Measurements from ENCODE around the gene SCTR. TPM values are rescaled to one million over a fixed set of nuclear protein-coding genes. Genes with fewer than 3 reads are reported as not detected.

The SCTR gene
- total and polyA plus RNA-seq, 2 of the 8 experiments (the other 6 are each of a cell fraction or from before 2014, with no cell fraction given), result 0.15 TPM; not detected in 1

DNA sequence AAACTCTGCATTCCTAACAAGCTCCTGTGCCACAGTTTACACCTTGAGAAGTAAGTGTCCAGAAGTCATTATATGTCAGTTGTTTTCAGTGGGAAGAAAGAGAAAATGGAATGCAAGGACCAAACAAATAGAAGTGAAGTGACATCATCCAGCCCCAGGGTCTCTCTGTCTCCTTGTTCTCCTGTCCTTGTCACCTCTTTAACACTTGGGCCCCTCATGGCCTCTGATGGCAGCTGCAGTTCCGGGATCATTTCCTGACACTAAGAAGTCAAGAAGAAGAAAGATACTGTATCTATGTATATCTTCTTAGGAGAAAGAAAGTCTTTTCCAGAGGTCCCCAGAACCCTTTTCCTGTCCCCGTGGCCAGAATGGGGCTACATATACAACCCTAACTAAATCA, 17.2 kb upstream of the SCTR start:
- Histone ChIP-seq H2BK20ac (ENCODE audit: low read length) (no peak overlapping the region), H3K23ac (ENCODE audit: insufficient read length) (no peak overlapping the region), H3K18ac (ENCODE audit: extremely low read depth, low read length) (no peak overlapping the region), H2BK5ac (ENCODE audit: low read depth, low read length) (no peak overlapping the region), H2AFZ (ENCODE audit: low read length) (no peak overlapping the region), H2BK12ac (ENCODE audit: low read depth, low read length) (no peak overlapping the region), H3K27me3 (replicated peaks in 1 of 4; ENCODE audit: control insufficient read depth in 3 of 4, extremely low read depth in 1 of 4, insufficient read depth in 3 of 4, low read length in 3 of 4) (peaks cover 0 to 8% (median 0%) of the 10 kb centered on the region in 4 experiments; a peak in 1 of 7 replicates), H3K56ac (replicated peaks; ENCODE audit: insufficient read length, low read depth, low read length) (no peak overlapping the region), H3K27ac (ENCODE audit: low read depth, low read length) (no peak overlapping the region), H2BK120ac (replicated peaks; ENCODE audit: low read depth, low read length) (no peak overlapping the region), H3K14ac (ENCODE audit: insufficient read length) (no peak overlapping the region), H3K9me3 (ENCODE audit: insufficient read depth in 2 of 2, low read depth in 1 of 2, low read length in 1 of 2) (no peaks in the 10 kb centered on the region), H3K36me3 (ENCODE audit: control insufficient read depth in 2 of 4, insufficient read depth in 4 of 4, low read length in 3 of 4) (no peaks in the 10 kb centered on the region), H3K23me2 (ENCODE audit: low read depth, low read length) (peaks cover 7% of the 10 kb centered on the region; the same call in 1 of the 2 replicates), H4K5ac (ENCODE audit: insufficient read length, low read depth, low read length) (no peak overlapping the region), H2AK5ac (ENCODE audit: low read depth, low read length) (no peak overlapping the region), H3K4me2 (ENCODE audit: insufficient read depth in 1 of 2, low read depth in 2 of 2, low read length in 2 of 2) (no peak overlapping the region), H4K8ac (ENCODE audit: extremely low read depth, insufficient read depth, low read length) (no peak overlapping the region), H3K4me3 (ENCODE audit: extremely low read depth in 1 of 4, insufficient read depth in 2 of 4, low read depth in 3 of 4, low read length in 4 of 4) (no peak overlapping the region), H3K9ac (replicated peaks in 1 of 4; ENCODE audit: extremely low read depth in 1 of 4, low read depth in 3 of 4, low read length in 3 of 4) (no peak overlapping the region), H4K91ac (replicated peaks; ENCODE audit: insufficient read length, low read length) (no peak overlapping the region), H3K4ac (replicated peaks; ENCODE audit: insufficient read length, low read depth, low read length) (no peak overlapping the region), H4K20me1 (replicated peaks in 1 of 2; ENCODE audit: control insufficient read depth in 1 of 2, insufficient read depth in 2 of 2, low read length in 2 of 2) (no peaks in the 10 kb centered on the region), H3K79me2 (ENCODE audit: control insufficient read depth in 1 of 2, insufficient read depth in 2 of 2, low read length in 2 of 2) (no peaks in the 10 kb centered on the region), H2BK15ac (ENCODE audit: low read length) (no peak overlapping the region), H3K79me1 (ENCODE audit: low read depth, low read length) (no peaks in the 10 kb centered on the region), H3K4me1 (replicated peaks in 1 of 4; ENCODE audit: control insufficient read depth in 3 of 4, insufficient read depth in 4 of 4, low read length in 3 of 4) (peaks cover 0 to 2% (median 0%) of the 10 kb centered on the region in 4 experiments; a peak in 1 of 7 replicates)
- POLR2A ChIA-PET (ENCODE audit: partially characterized antibody), result no interaction called here
- CTCF ChIA-PET (ENCODE audit: partially characterized antibody), result interaction anchor here (1.5 to 1.8 kb wide), 2 partner anchors 17 to 65 kb away, joined by 3 to 6 read pairs; partner anchors contain the start of gene SCTR
- WGBS, 2 experiments (ENCODE audit: extremely low coverage in 1 of 2, insufficient coverage in 1 of 2, insufficient read length in 1 of 2, insufficient replicate concordance in 2 of 2, low coverage in 1 of 2, low lambda C conversion rate in 2 of 2, missing lambda C conversion rate in 1 of 2), result 91% methylated on average over 2 of the region's 2 CpGs; no CpG with 5 or more reads in 1 of the 2 experiments
- no peak for TF ChIP-seq CREB1 (IDR thresholded peaks at IDR 0.05)
- TF ChIP-seq ZNF274 (IDR thresholded peaks at IDR 0.05; ENCODE audit: borderline replicate concordance, extremely low read depth, low read length), result no peak
- TF ChIP-seq TAF7 (optimal IDR thresholded peaks at IDR 0.05; ENCODE audit: borderline replicate concordance, low read depth, low read length), result no peak
- no peak for TF ChIP-seq CHD1 (IDR thresholded peaks at IDR 0.05; ENCODE audit: low read depth, low read length)
- no peak for TF ChIP-seq RBBP5 (IDR thresholded peaks at IDR 0.05; ENCODE audit: borderline replicate concordance, low read depth, low read length)
- TF ChIP-seq POU5F1 (IDR thresholded peaks at IDR 0.05; ENCODE audit: low read depth, low read length), result no peak
- TF ChIP-seq NRF1 (IDR thresholded peaks at IDR 0.05; ENCODE audit: low read depth, low read length), result no peak
- no peak for TF ChIP-seq GABPA (IDR thresholded peaks at IDR 0.05; ENCODE audit: borderline replicate concordance, insufficient read depth, low read length)
- no peak for TF ChIP-seq HDAC2 (IDR thresholded peaks at IDR 0.05; ENCODE audit: borderline replicate concordance in 1 of 2, low read depth in 2 of 2, low read length in 2 of 2)
- DNase-seq (ENCODE audit: low read depth in 1 of 2, low spot score in 2 of 2) (no peak), FAIRE-seq (no peak)

Measured in H1 (cell line).